Stimulated activated naive CD4-positive, alpha-beta T cell (primary cell): Measurements from ENCODE around the gene NR4A3.
"Not testable (repeated sequence)": the region's sequence is repeated elsewhere in the genome, so short reads cannot be mapped to it uniquely, and the experiment has no call there.

Experiments
- DNase-seq, 6 experiments: peaks; one replicate each; lab custom pipeline; 2025; lab: John Stamatoyannopoulos, UW

Gene NR4A3

GRCh38 chr9:99834474-99834873 is 12.8 kb downstream of the NR4A3 start:
- DNase-seq: no peak

GRCh38 chr9:99835142-99835541 is 13.5 kb downstream of the NR4A3 start:
- no peak for DNase-seq

- no peak for DNase-seq
These were observed 13.9 kb downstream of the NR4A3 start for GRCh38 chr9:99835581-99835980.

- DNase-seq: no peak
These were observed 18.4 kb downstream of the NR4A3 start for GRCh38 chr9:99840072-99840471.

GRCh38 chr9:99845063-99845462 is 23.4 kb downstream of the NR4A3 start:
- DNase-seq: no peak

GRCh38 chr9:99848447-99848846 is 26.8 kb downstream of the NR4A3 start:
- no peak for DNase-seq

GRCh38 chr9:99850736-99851499 is 29.2 kb downstream of the NR4A3 start:
- DNase-seq: no peak

GRCh38 chr9:99851500-99851822 is 29.8 kb downstream of the NR4A3 start:
- DNase-seq: peak in 2 of 6 experiments; percentile 3 to 8

GRCh38 chr9:99852617-99853016 is 30.9 kb downstream of the NR4A3 start:
- DNase-seq: no peak

GRCh38 chr9:99855467-99856176 is 33.9 kb downstream of the NR4A3 start:
- no peak for DNase-seq

- DNase-seq: not testable (repeated sequence)
These were observed 35.9 kb downstream of the NR4A3 start for GRCh38 chr9:99857576-99857975.

- DNase-seq: no peak
These were observed 36.4 kb downstream of the NR4A3 start for GRCh38 chr9:99858087-99858486.

- DNase-seq: no peak
These were observed 37.7 kb downstream of the NR4A3 start for GRCh38 chr9:99859243-99859980.

GRCh38 chr9:99860266-99860665 is 38.6 kb downstream of the NR4A3 start:
- no peak for DNase-seq

GRCh38 chr9:99863955-99864354 is 42.3 kb downstream of the NR4A3 start:
- DNase-seq: no peak

GRCh38 chr9:99866398-99866797 is 44.7 kb downstream of the NR4A3 start:
- DNase-seq: no peak

GRCh38 chr9:99867536-99867935 is 45.9 kb downstream of the NR4A3 start:
- DNase-seq: no peak

GRCh38 chr9:99867968-99868367 is 46.3 kb downstream of the NR4A3 start:
- DNase-seq: no peak

- DNase-seq: no peak
These were observed 47.2 kb downstream of the NR4A3 start for GRCh38 chr9:99868845-99869244.

- no peak for DNase-seq
These were observed 48.4 kb downstream of the NR4A3 start for GRCh38 chr9:99870126-99870525.

GRCh38 chr9:99873531-99873930 is 51.8 kb downstream of the NR4A3 start:
- no peak for DNase-seq

GRCh38 chr9:99873943-99874584 is 52.4 kb downstream of the NR4A3 start:
- no peak for DNase-seq
